ENCODE results near the gene DOC2B. TPM values are rescaled to one million over a fixed set of nuclear protein-coding genes. Genes with fewer than 3 reads are reported as not detected.

The DOC2B gene
- total RNA-seq, 2 experiments from 2014 or later = not detected

- ChIA-PET CTCF (ENCODE audit: unreplicated experiment) (no interaction called here), POLR2A (no interaction called here)
- Histone ChIP-seq H3K36me3 (ENCODE audit: insufficient read depth, low read length) (no peaks in the 10 kb centered on the region), H3K27ac (ENCODE audit: low read depth, low read length, poor library complexity, severe bottlenecking) (no peak overlapping the region), H4K20me1 (ENCODE audit: insufficient read depth, low read length) (no peaks in the 10 kb centered on the region), H3K9me2 (ENCODE audit: insufficient read depth, low read length) (no peaks in the 10 kb centered on the region), H2AFZ (ENCODE audit: low read length) (no peak overlapping the region), H3K4me1 (ENCODE audit: insufficient read depth, low read length, poor library complexity, severe bottlenecking) (no peaks in the 10 kb centered on the region), H3K4me2 (ENCODE audit: low read length) (no peak overlapping the region), H3K9me3 (ENCODE audit: low read length) (no peaks in the 10 kb centered on the region), H3K79me2 (ENCODE audit: insufficient read depth, low read depth, low read length) (no peaks in the 10 kb centered on the region), H3K4me3 (ENCODE audit: low read depth, low read length, poor library complexity, severe bottlenecking) (no peak overlapping the region)
- no peak for DNase-seq (ENCODE audit: low spot score)
- BruUV-seq (replicated peaks) = no TSS peak
- intact Hi-C loops (cut with micrococcal nuclease; ENCODE audit: unreplicated experiment) = no loop called here
- no peak for TF ChIP-seq CTCF (conservative IDR thresholded peaks at IDR 0.05; ENCODE audit: low read length)
- TF ChIP-seq EZH2phosphoT487 (IDR thresholded peaks at IDR 0.05; ENCODE audit: borderline replicate concordance, low read depth, low read length) = no peak
These were observed 20.0 kb downstream of the DOC2B start for GRCh38 chr17:161481-161880.

GRCh38 chr17:160336-160735, 21.1 kb downstream of the DOC2B start:
- ChIA-PET POLR2A (no interaction called here), CTCF (ENCODE audit: unreplicated experiment) (no interaction called here)
- Histone ChIP-seq H3K36me3 (ENCODE audit: insufficient read depth, low read length) (no peaks in the 10 kb centered on the region), H3K4me1 (ENCODE audit: insufficient read depth, low read length, poor library complexity, severe bottlenecking) (no peaks in the 10 kb centered on the region), H3K9me3 (ENCODE audit: low read length) (no peaks in the 10 kb centered on the region), H2AFZ (ENCODE audit: low read length) (no peak overlapping the region), H3K4me2 (ENCODE audit: low read length) (no peak overlapping the region), H3K79me2 (ENCODE audit: insufficient read depth, low read depth, low read length) (no peaks in the 10 kb centered on the region), H3K9me2 (ENCODE audit: insufficient read depth, low read length) (no peaks in the 10 kb centered on the region), H3K27ac (ENCODE audit: low read depth, low read length, poor library complexity, severe bottlenecking) (no peak overlapping the region), H4K20me1 (ENCODE audit: insufficient read depth, low read length) (no peaks in the 10 kb centered on the region), H3K4me3 (ENCODE audit: low read depth, low read length, poor library complexity, severe bottlenecking) (no peak overlapping the region)
- BruUV-seq (replicated peaks) = no TSS peak
- no peak for DNase-seq (ENCODE audit: low spot score)
- TF ChIP-seq CTCF (conservative IDR thresholded peaks at IDR 0.05; ENCODE audit: low read length) (no peak), EZH2phosphoT487 (IDR thresholded peaks at IDR 0.05; ENCODE audit: borderline replicate concordance, low read depth, low read length) (no peak)
- intact Hi-C loops (cut with micrococcal nuclease; ENCODE audit: unreplicated experiment) = no loop called here

- no peak for DNase-seq (ENCODE audit: low spot score)
- H2AFZ ChIP-seq (ENCODE audit: low read length) = no peak overlapping the region
- H4K20me1 ChIP-seq (ENCODE audit: insufficient read depth, low read length) = no peaks in the 10 kb centered on the region
- ChIA-PET POLR2A (no interaction called here), CTCF (ENCODE audit: unreplicated experiment) (no interaction called here)
- H3K79me2 ChIP-seq (ENCODE audit: insufficient read depth, low read depth, low read length) = no peaks in the 10 kb centered on the region
- no TSS peak for BruUV-seq (replicated peaks)
- no peaks in the 10 kb centered on the region for H3K9me2 ChIP-seq (ENCODE audit: insufficient read depth, low read length)
- H3K36me3 ChIP-seq (ENCODE audit: insufficient read depth, low read length) = no peaks in the 10 kb centered on the region
- no peak overlapping the region for H3K27ac ChIP-seq (ENCODE audit: low read depth, low read length, poor library complexity, severe bottlenecking)
- no peak overlapping the region for H3K4me2 ChIP-seq (ENCODE audit: low read length)
- no peaks in the 10 kb centered on the region for H3K9me3 ChIP-seq (ENCODE audit: low read length)
- no peak for TF ChIP-seq CTCF (conservative IDR thresholded peaks at IDR 0.05; ENCODE audit: low read length)
- TF ChIP-seq EZH2phosphoT487 (IDR thresholded peaks at IDR 0.05; ENCODE audit: borderline replicate concordance, low read depth, low read length) = no peak
- intact Hi-C loops (cut with micrococcal nuclease; ENCODE audit: unreplicated experiment) = no loop called here
- H3K4me1 ChIP-seq (ENCODE audit: insufficient read depth, low read length, poor library complexity, severe bottlenecking) = no peaks in the 10 kb centered on the region
- H3K4me3 ChIP-seq (ENCODE audit: low read depth, low read length, poor library complexity, severe bottlenecking) = no peak overlapping the region
These were observed 21.8 kb downstream of the DOC2B start for GRCh38 chr17:159609-160008.
